NOMO-1 (cell line): Measurements from ENCODE around the gene ABHD15.
"Not testable (repeated sequence)": the region's sequence is repeated elsewhere in the genome, so short reads cannot be mapped to it uniquely, and the experiment has no call there.

ENCODE experiments used
- DNase-seq, 2 experiments: peaks; one replicate each; lab custom pipeline; 2025; ENCODE audit not compliant: unreplicated experiment in 2 of 2; lab: John Stamatoyannopoulos, UW

Gene ABHD15

DNA sequence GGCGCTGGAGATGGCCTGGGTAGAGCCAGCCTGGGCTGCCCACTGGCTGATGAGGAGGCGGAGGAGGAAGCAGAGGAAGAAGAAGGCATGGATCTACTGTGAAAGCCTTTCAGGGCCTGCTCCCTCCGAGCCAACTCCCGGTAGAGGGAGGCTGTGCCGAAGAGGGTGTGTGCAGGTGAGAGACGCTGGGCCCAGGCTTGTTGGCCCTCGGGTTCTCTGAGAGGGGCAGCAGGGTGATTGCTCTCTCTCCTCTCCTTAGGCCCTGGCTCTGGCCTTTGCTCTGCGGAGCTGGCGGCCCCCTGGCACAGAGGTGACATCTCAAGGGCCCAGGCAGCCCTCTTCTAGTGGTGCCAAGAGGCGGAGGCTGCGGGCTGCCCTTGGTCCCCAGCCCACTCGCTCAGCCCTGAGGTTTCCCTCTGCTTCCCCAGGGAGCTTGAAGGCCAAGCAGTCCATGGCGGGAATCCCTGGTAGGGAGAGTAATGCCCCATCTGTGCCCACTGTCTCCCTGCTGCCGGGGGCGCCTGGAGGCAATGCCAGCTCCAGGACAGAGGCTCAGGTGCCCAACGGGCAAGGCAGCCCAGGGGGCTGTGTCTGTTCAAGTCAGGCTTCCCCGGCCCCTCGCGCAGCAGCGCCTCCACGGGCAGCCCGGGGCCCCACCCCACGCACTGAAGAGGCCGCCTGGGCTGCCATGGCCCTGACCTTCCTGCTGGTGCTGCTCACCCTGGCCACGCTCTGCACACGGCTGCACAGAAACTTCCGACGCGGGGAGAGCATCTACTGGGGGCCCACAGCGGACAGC is 5.2 kb upstream of the ABHD15 start:
- DNase-seq: no peak

GRCh38 chr17:29571486-29571882 is 4.6 kb upstream of the ABHD15 start:
- no peak for DNase-seq

DNA sequence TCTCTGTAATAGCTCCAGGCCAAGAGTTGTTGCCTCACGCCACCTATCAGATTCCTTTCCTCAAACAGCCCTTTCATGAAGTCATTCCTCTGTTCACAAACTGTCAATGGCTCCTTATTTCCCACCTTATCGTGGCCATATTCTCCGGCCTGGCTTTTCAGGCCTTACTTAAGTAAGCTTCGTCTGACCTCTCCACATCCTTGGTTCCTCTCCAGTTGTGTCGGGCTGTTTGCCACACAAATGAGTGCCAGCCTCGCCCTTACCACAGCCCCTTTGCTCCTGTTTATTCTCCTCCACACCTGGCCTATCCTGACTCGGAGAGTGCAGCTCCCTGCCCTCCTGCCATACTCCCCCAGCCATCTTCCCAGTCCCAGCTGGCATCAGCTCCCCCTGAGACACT is 3.7 kb upstream of the ABHD15 start:
- no peak for DNase-seq

- no peak for DNase-seq
Observed at GRCh38 chr17:29569245-29569950, 2.6 kb upstream of the ABHD15 start.

DNA sequence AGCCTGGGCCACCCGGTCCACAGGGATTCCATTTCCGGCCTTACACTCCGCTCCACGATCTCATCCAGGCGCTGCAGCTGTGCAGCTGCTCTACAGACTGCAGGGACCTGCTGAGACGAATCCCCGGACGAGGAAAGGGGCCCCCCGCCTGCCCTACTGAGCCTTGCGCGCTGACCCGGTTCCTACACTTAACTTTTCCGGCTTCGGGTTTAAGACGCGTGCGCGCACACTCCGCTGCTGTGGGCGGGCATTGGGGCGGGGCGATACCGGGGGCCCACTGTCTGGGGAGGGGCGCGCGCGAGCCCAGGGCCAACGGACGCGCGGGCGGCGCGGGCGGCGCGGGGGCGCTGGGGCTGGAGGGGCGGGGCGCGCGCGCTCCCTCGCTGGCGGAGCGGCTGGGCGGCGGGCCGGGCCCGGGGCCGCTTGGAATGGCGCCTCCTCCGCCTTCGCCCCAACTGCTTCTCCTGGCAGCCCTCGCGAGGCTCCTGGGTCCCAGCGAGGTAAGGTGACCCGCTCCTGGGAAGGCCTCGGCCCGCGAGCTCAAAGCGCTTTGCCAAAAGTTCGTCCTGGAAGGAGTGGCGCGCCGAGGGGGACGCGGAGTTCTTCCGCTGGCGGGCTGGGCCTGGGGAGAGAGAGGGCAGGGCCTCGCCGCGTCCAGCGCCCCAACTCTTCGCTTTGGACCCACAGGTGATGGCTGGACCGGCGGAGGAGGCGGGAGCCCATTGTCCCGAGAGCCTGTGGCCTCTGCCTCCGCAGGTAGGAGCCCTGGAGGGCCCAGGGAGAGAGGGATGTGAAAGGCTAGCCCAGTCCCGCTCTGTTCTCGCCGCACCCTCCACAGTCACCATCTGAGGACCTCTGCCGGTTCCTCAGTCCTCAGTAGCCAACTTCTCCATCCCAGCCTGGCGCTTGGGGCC is 1.8 kb upstream of the ABHD15 start, which contains the start of gene TP53I13:
Gene TP53I13 (plus strand): TSS at position 371 of the 914 bp plus-strand sequence. CDS start 58 bp downstream, at position 429.
- DNase-seq: peak; percentile 80 to 90

- DNase-seq: peak; percentile 64 to 80
Observed at GRCh38 chr17:29567554-29568330, 905 bp upstream of the ABHD15 start.

- DNase-seq: no peak
Observed at GRCh38 chr17:29567304-29567553, 392 bp upstream of the ABHD15 start.

- DNase-seq: peak; percentile 39 to 47
Observed at GRCh38 chr17:29565643-29566472, 979 bp downstream of the ABHD15 start.

DNA sequence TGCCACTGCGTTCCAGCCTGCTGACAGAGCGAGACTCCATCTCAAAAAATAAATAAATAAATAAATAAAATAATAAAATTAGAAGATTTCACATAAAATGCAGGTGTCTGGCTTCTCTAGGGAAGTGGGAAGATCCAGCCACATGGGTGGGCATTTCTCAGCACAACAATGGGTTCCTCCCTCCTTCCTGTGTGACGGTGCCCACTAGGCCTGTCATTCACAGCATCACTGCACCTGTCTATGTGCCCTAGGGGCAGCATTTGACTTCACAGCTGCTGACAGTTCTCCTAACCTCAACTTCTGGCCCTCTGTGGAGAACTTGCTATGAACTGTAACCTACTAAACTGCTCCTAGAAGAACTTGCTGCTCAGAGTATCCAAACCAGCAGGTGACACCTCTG is 3.0 kb downstream of the ABHD15 start:
- DNase-seq: no peak

DNA sequence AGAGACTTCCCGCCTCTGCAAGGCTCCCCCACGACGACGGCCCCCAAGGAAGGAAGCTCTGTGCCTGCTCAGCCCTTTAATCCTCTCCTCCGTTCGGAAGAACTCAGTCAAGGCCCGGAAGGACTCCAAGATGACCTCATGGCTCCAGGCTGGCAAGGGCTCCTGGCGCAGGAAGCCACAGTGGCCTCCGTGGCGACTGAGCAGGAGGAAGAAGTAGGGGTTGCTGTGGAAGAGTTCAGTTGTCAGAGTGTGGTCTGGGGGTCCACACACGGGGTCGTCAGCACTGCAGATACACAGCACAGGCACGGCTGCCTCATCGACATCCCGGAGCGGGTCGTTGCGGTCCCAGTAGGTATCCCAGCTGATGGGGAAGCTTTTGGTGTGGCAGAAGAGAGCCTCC is 4.2 kb downstream of the ABHD15 start:
- no peak for DNase-seq

DNA sequence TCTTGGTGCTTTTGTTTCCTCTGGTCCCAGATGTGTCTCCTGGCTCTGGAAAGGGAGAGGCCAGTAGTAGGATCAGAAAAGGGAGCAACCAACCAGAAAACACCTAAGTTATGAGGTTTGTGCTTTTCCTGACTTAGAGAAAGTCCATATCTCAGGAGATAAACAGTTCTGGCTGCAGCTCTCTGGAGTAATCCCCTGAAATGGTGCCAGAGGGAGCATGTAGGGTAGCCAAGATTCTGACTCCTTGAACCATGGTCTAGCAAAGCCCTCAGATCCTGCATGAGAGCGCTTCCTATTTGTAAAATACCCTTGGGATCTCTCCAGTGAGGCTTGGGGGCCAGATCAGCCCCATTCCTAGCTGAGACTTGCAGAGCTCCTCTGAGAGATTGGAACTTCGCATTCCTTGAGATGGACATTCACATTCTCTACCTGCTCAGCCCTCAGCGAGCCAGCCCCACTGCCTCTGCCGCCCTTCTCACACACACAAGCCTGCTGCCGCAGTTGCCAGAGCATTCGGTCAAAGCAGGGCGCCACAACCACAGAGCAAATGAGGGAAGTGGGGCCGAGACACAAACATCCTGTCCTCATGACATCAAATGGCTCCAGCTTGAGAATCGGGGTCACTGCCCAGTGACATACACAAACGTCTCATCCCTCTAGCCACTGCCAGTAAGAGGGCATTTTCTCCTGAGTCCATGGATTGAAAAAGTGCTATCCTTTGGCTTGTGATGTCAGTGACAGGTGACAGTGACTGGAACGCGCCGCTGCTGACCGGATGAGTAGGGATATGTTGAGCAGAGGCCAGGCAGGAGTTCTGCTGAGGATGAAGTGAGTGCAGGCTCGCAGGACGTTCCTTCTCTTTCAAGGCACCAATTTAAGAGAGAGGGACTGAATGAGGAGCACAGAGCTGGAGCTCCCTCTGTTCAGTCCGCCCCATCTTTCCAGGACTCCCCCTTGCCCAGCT is 5.0 kb downstream of the ABHD15 start:
- peak; percentile 5 for DNase-seq

DNA sequence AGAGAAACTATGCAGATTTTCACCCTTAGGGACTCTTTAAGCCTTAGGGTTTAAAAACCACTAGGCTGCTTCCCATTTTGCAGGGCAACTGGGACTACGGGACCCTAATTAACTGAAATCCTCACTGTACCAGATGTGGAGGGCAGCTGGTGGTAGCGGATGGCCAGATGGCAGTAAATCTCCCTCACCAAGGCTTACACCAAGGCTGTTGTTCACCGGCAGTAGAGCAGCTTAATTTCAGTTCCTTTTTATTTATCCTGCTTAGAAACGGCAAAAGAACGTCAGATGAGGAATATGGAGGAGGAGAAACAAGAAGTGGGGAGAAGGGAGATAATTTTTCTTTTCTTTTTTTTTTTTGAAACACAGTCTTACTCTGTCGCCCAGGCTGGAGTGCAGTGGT is 6.5 kb downstream of the ABHD15 start:
- DNase-seq: peak; percentile 83 to 91

DNA sequence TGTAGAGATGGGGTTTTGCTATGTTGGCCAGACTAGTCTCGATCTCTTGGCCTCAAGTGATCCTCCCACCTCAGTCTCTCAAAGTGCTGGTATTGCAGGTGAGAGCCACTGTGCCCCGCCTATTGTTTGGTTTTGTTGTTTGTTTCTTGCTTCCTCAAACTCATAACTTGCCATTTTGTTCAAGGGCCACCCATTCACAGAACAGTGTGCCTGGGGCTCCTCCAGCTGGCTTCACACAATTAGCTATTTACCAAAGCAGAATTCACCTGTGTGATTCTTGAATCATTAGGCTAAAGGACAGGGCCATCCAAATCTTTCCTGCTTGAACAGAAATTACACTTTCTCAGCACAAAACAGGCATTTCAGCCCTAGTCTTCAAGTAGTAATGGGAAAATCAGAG is 7.2 kb downstream of the ABHD15 start:
- no peak for DNase-seq

DNA sequence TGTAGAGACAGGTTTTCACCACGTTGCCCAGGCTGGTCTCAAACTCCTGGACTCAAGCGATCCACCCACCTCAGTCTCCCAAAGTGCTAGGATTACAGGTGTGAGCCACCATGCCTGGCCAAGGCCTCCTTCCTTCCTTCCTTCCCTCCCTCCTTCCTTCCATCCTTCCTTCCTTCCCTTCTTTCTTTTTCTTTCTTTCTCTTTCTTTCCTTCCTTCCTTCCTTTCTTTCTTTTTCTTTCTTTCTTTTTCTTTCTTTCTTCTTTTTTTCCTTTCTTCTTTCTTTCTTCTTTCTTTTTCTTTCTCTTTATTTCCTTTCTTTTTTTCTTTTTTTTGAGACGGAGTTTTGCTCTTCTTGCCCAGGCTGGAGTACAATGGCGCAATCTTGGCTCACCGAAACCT is 8.7 kb downstream of the ABHD15 start:
- DNase-seq: not testable (repeated sequence)

- no peak for DNase-seq
Observed at GRCh38 chr17:29557739-29558116, 9.1 kb downstream of the ABHD15 start.

GRCh38 chr17:29557085-29557738 is 9.6 kb downstream of the ABHD15 start:
- no peak for DNase-seq

DNA sequence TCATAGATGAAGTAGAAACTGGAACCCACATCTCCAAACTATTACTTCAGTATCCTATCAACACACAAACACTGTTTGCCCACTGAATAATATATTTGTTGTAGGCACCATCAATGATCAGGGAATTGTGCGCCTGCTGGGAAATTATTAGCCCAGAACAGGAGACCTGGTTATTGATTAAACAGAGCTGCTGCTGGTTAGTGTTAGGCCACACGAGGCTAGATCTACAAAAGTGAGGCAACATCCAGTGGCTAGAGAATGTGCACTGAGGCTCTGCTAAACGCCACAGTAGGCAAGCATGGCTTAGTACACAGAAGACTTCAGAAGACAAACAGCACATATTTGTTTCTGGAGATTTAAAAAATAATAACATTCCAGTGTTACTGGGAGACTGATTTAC is 11.0 kb downstream of the ABHD15 start:
- DNase-seq: no peak
